HEK293 (cell line): ENCODE measurements around the gene MLIP.

Experiments
- CTCF ChIP-seq: fragments of 450-650 bp; formaldehyde crosslinking; IDR thresholded peaks from 2 replicates; pipeline ENCODE4 v1.5.1; 2016; ENCODE audit warnings: missing biosample characterization, missing genetic modification characterization
- PATZ1 ChIP-seq: fragments of 450-650 bp; formaldehyde crosslinking; IDR thresholded peaks from 2 replicates; pipeline ENCODE4 v1.5.1; 2016; ENCODE audit warnings: missing biosample characterization, missing genetic modification characterization
- SCRT1 ChIP-seq: fragments of 450-650 bp; formaldehyde crosslinking; IDR thresholded peaks from 2 replicates; pipeline ENCODE4 v1.5.1; 2016; ENCODE audit warnings: missing biosample characterization, missing genetic modification characterization, borderline replicate concordance
- YY1 ChIP-seq: fragments of 450-650 bp; formaldehyde crosslinking; IDR thresholded peaks from 2 replicates; pipeline ENCODE4 v1.5.1; 2018; ENCODE audit warnings: missing biosample characterization, missing genetic modification characterization
- ZBTB17 ChIP-seq: fragments of 450-650 bp; formaldehyde crosslinking; IDR thresholded peaks from 2 replicates; pipeline ENCODE4 v1.5.1; 2016; ENCODE audit warnings: missing biosample characterization, missing genetic modification characterization
- ZNF132 ChIP-seq: fragments of 450-650 bp; formaldehyde crosslinking; IDR thresholded peaks from 2 replicates; pipeline ENCODE4 v1.5.1; 2017; ENCODE audit warnings: missing biosample characterization, missing genetic modification characterization, borderline replicate concordance
- ZNF24 ChIP-seq: fragments of 450-650 bp; formaldehyde crosslinking; IDR thresholded peaks from 2 replicates; pipeline ENCODE4 v1.5.1; 2016; ENCODE audit warnings: missing biosample characterization, missing genetic modification characterization
- ZNF404 ChIP-seq: fragments of 450-650 bp; formaldehyde crosslinking; IDR thresholded peaks from 2 replicates; pipeline ENCODE4 v1.5.1; 2017; ENCODE audit warnings: missing biosample characterization, missing genetic modification characterization
- ZNF488 ChIP-seq: fragments of 450-650 bp; formaldehyde crosslinking; IDR thresholded peaks from 2 replicates; pipeline ENCODE4 v1.5.1; 2016; ENCODE audit warnings: missing biosample characterization, missing genetic modification characterization
- ZNF580 ChIP-seq: fragments of 450-650 bp; formaldehyde crosslinking; IDR thresholded peaks from 2 replicates; pipeline ENCODE4 v1.5.1; 2016; ENCODE audit warnings: missing biosample characterization, missing genetic modification characterization
- ZNF664 ChIP-seq: fragments of 450-650 bp; formaldehyde crosslinking; IDR thresholded peaks from 2 replicates; pipeline ENCODE4 v1.5.1; 2016; ENCODE audit warnings: missing biosample characterization, missing genetic modification characterization

GRCh38 chr6:54097753-54098152 is 13.5 kb upstream of the MLIP start:
- TF ChIP-seq ZNF580 (tag by site-specific recombination) = no peak
- no peak for TF ChIP-seq CTCF (tag by site-specific recombination)
- TF ChIP-seq ZNF488 (tag by site-specific recombination) = no peak
- no peak for TF ChIP-seq ZNF24 (tag by site-specific recombination)
- TF ChIP-seq PATZ1 = no peak
- TF ChIP-seq ZBTB17 = no peak
- no peak for TF ChIP-seq ZNF132 (tag by site-specific recombination)
- no peak for TF ChIP-seq ZNF664
- no peak for TF ChIP-seq SCRT1
- no peak for TF ChIP-seq YY1 (tag by site-specific recombination)
- TF ChIP-seq ZNF404 = no peak
